Activated T-cell treated with anti-CD3 and anti-CD28 coated beads, Interleukin-2, amount 50 U/mL, for 4 hours (primary cell): ENCODE data around the gene SDR39U1. TPM values are rescaled to one million over a fixed set of nuclear protein-coding genes. Genes with fewer than 3 reads are reported as not detected.

Source experiments
- ATAC-seq, 2 donors: fragments of 200-7000 bp; cut with Tn5 transposase; one replicate each; pipeline ENCODE4 v1.10.0; 2021
- DNase-seq: peaks from one replicate; pipeline ENCODE4 v3.0.0-alpha.2; 2020
- H3K27me3 Mint-ChIP-seq: one replicate; pipeline ENCODE4 v1.8.0; 2021; ENCODE audit warnings: low read depth, mixed read lengths
- H3K36me3 Mint-ChIP-seq: one replicate; pipeline ENCODE4 v1.8.0; 2022; ENCODE audit warnings: mixed read lengths; ENCODE audit not compliant: insufficient read depth
- H3K4me1 Mint-ChIP-seq: one replicate; pipeline ENCODE4 v1.8.0; 2021; ENCODE audit warnings: low read depth, mixed read lengths
- H3K4me3 Mint-ChIP-seq: one replicate; pipeline ENCODE4 v1.8.0; 2021; ENCODE audit warnings: mild to moderate bottlenecking, moderate library complexity, mixed read lengths
- H3K9me3 Mint-ChIP-seq: one replicate; pipeline ENCODE4 v1.8.0; 2021; ENCODE audit warnings: mixed read lengths
- total RNA-seq, 3 donors: library from RNA; stranded (reverse); gene quantifications; one replicate each; pipeline ENCODE4 v1.2.1, GENCODE V29; 2021

Gene SDR39U1
- total RNA-seq, 3 donors from 2014 or later, result 52.6 to 59.9 (median 59.4) TPM

DNA sequence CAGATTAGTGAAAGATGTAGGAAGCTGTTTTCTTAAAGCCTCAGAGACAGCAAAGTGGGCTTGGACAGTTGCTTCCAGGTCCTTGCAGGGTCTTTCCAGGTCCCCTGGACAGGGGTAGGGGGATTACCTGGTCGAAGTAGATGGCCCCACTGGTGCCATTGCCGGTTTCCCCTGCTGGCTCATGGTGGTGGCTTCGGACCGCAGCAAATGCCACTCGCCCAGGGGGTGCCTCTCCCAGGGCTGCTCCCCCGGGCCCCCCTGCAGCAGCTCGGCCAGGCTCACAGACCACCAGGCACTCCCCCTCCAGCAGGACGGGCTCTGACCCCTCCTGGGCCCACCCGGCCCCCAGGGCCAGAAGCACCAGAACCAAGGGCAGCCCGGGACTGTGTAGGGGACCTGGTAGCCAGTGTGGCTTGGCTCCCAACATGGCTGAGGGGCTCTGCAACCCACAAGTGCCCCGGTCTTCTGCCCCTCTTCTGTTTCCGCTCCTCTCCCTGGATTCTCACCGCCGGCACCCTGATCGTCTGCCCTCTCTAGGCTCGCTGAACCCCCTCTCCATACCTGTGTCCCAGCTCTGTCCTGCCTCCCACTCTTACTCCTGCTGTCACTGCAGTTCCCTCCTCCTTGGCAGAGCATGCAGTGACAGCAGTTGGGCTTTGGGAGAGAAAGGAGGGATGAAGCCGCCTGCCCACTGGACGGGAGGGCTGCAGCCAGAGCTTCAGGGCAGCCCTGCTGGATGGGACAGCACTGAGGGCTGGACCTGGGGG lies 13.8 kb downstream of the SDR39U1 start:
- Mint-ChIP-seq H3K4me1 (peaks cover 50% of the 10 kb centered on the region), H3K36me3 (peaks cover 15% of the 10 kb centered on the region), H3K27me3 (no peaks in the 10 kb centered on the region), H3K4me3 (peak overlapping the region; percentile 85), H3K9me3 (no peaks in the 10 kb centered on the region)
- DNase-seq (no peak), ATAC-seq (no peak)

GRCh38 chr14:24427537-24428508 lies 14.8 kb downstream of the SDR39U1 start:
- Mint-ChIP-seq H3K36me3 (peaks cover 6% of the 10 kb centered on the region), H3K9me3 (no peaks in the 10 kb centered on the region), H3K4me3 (peak overlapping the region; percentile 33), H3K4me1 (peaks cover 47% of the 10 kb centered on the region), H3K27me3 (no peaks in the 10 kb centered on the region)
- ATAC-seq (no peak), DNase-seq (no peak)

DNA sequence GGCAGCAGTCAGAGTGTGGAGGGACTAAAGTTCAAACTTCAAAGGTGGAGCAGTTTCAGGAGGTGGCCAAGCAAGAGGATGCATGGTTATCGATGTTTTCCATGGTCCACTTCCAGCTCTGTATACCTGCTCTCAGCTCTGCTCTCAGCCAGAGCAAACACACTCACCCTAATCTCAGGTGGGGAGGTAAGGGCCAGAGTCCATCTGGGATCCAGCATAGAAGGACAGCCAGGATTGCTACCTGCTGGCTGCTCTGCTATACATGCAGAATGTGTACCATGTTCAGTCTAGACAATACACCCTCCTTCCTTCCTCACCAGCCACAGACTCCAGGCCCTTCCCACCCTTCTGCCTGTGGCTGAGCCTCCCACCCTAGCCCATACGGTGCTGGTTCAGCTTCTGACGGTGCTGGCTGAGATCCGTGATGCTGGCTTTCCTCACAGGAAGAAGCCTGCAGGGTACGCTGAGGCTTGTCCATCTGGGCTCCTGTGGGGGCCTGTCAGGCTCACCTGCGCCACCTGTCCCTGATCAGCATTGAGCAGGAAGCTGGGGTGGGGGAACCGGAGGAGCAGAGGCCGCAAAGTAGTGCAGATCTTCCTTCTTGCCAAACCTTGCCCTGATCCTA lies 15.6 kb downstream of the SDR39U1 start:
- no peak for ATAC-seq
- peaks cover 3% of the 10 kb centered on the region for H3K36me3 Mint-ChIP-seq
- peaks cover 47% of the 10 kb centered on the region for H3K4me1 Mint-ChIP-seq
- H3K9me3 Mint-ChIP-seq, result no peaks in the 10 kb centered on the region
- H3K4me3 Mint-ChIP-seq, result peak overlapping the region; percentile 33
- H3K27me3 Mint-ChIP-seq, result no peaks in the 10 kb centered on the region
- DNase-seq, result no peak

- DNase-seq, result no peak
- no peaks in the 10 kb centered on the region for H3K36me3 Mint-ChIP-seq
- peak overlapping the region; percentile 33 for H3K4me3 Mint-ChIP-seq
Measured at GRCh38 chr14:24426150-24426911, 16.2 kb downstream of the SDR39U1 start.

GRCh38 chr14:24425704-24426103 lies 16.9 kb downstream of the SDR39U1 start:
- Mint-ChIP-seq H3K36me3 (no peaks in the 10 kb centered on the region), H3K4me1 (peaks cover 34% of the 10 kb centered on the region), H3K9me3 (no peaks in the 10 kb centered on the region), H3K27me3 (no peaks in the 10 kb centered on the region), H3K4me3 (no peak overlapping the region)
- DNase-seq, result no peak
- ATAC-seq, result no peak

More at GRCh38 chr14:24426150-24426911, 16.2 kb downstream of the SDR39U1 start:
- Mint-ChIP-seq H3K4me1 (peaks cover 40% of the 10 kb centered on the region), H3K9me3 (no peaks in the 10 kb centered on the region), H3K27me3 (no peaks in the 10 kb centered on the region)
- ATAC-seq, result no peak

- H3K4me1 Mint-ChIP-seq, result peaks cover 25% of the 10 kb centered on the region
- DNase-seq (no peak), ATAC-seq (no peak)
- H3K27me3 Mint-ChIP-seq, result peaks cover 2% of the 10 kb centered on the region
- H3K4me3 Mint-ChIP-seq, result no peak overlapping the region
- no peaks in the 10 kb centered on the region for H3K36me3 Mint-ChIP-seq
- H3K9me3 Mint-ChIP-seq, result no peaks in the 10 kb centered on the region
Measured at GRCh38 chr14:24422694-24423601, 19.6 kb downstream of the SDR39U1 start.

DNA sequence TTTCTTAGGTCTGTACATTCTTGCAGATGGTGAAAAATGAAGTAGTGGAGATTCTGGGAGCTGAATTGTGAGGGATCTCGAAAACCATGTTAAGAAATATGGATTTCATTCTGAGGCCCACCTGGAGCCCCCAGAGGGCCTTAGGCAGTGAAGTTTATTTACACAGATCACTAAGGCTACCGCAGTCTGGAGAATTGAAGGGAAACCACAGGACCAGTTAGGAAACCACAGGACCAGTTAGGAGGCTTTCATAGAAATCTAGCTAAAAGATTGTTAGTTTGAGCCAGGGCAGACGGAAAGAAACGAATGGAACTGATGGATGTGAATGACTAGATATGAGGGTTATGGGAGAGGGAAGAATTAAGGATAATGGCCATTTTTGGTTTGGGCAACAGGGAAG lies 20.3 kb downstream of the SDR39U1 start:
- Mint-ChIP-seq H3K4me3 (no peak overlapping the region), H3K36me3 (no peaks in the 10 kb centered on the region), H3K4me1 (peaks cover 21% of the 10 kb centered on the region), H3K27me3 (peaks cover 2% of the 10 kb centered on the region), H3K9me3 (no peaks in the 10 kb centered on the region)
- no peak for ATAC-seq
- DNase-seq, result no peak

GRCh38 chr14:24418492-24418873 lies 24.1 kb downstream of the SDR39U1 start:
- no peaks in the 10 kb centered on the region for H3K9me3 Mint-ChIP-seq
- ATAC-seq (no peak), DNase-seq (no peak)
- no peak overlapping the region for H3K4me3 Mint-ChIP-seq
- H3K4me1 Mint-ChIP-seq, result no peaks in the 10 kb centered on the region
- H3K36me3 Mint-ChIP-seq, result no peaks in the 10 kb centered on the region
- H3K27me3 Mint-ChIP-seq, result peaks cover 6% of the 10 kb centered on the region

- no peaks in the 10 kb centered on the region for H3K4me1 Mint-ChIP-seq
- DNase-seq, result no peak
- peaks cover 6% of the 10 kb centered on the region for H3K27me3 Mint-ChIP-seq
- no peaks in the 10 kb centered on the region for H3K36me3 Mint-ChIP-seq
- ATAC-seq, result no peak
- no peaks in the 10 kb centered on the region for H3K9me3 Mint-ChIP-seq
- H3K4me3 Mint-ChIP-seq, result no peak overlapping the region
Measured at GRCh38 chr14:24417832-24418491, 24.6 kb downstream of the SDR39U1 start.

GRCh38 chr14:24416932-24417619 lies 25.5 kb downstream of the SDR39U1 start:
- Mint-ChIP-seq H3K36me3 (no peaks in the 10 kb centered on the region), H3K9me3 (no peaks in the 10 kb centered on the region)
- DNase-seq, result no peak

GRCh38 chr14:24416254-24416931 lies 26.2 kb downstream of the SDR39U1 start:
- Mint-ChIP-seq H3K27me3 (peaks cover 6% of the 10 kb centered on the region), H3K4me3 (no peak overlapping the region), H3K36me3 (no peaks in the 10 kb centered on the region), H3K4me1 (no peaks in the 10 kb centered on the region), H3K9me3 (no peaks in the 10 kb centered on the region)
- DNase-seq (no peak), ATAC-seq (no peak)

More at GRCh38 chr14:24416932-24417619, 25.5 kb downstream of the SDR39U1 start:
- H3K4me1 Mint-ChIP-seq, result no peaks in the 10 kb centered on the region
- peaks cover 6% of the 10 kb centered on the region for H3K27me3 Mint-ChIP-seq
- no peak for ATAC-seq
- H3K4me3 Mint-ChIP-seq, result no peak overlapping the region
